K562 (cell line): ENCODE data around the gene DEGS1. TPM values are rescaled to one million over a fixed set of nuclear protein-coding genes. Genes with fewer than 3 reads are reported as not detected.
A peak's percentile ranks its signal among the peaks of the same experiment; 100 is the strongest.

ENCODE experiments used
- ATAC-seq: fragments of 200-7000 bp; cut with Tn5 transposase; 3 replicates; pipeline ENCODE4 v1.9.1; 2020; ENCODE audit warnings: moderate library complexity
- BruUV-seq: library from RNA; stranded (reverse); fragments of 400-500 nt; replicated peaks from 2 replicates; lab custom pipeline; 2021; lab: Mats Ljungman, UMichigan
- CTCF ChIA-PET: fragments of 300-600 bp; formaldehyde crosslinking; extraction: SDS; loops from one replicate; lab custom pipeline; 2021; ENCODE audit warnings: low intra/inter-chr PET ratio; lab: Yijun Ruan, JAX
- POLR2A ChIA-PET: fragments of 300-600, 350-650 bp; sonication (Branson Sonifier 250); formaldehyde crosslinking; extraction: SDS; loops from one replicate; lab custom pipeline; 2021; ENCODE audit warnings: antibody characterized with exemption, inconsistent platforms; lab: Yijun Ruan, JAX
- DNase-seq, 4 experiments: peaks; one replicate each; pipeline versions ENCODE4 v3.0.0 to v3.0.0-alpha.2; 2011 to 2018; ENCODE audit warnings: low spot score in 3 of 4, mixed read lengths in 3 of 4; ENCODE audit errors: extremely low read depth in 1 of 4
- FAIRE-seq: peaks from 2 replicates; lab custom pipeline; 2011; peaks lifted over from hg19 to GRCh38; lab: Jason Lieb, UNC
- H2AFZ ChIP-seq: 2 replicates; pipeline ENCODE4 v1.6.0; 2011; ENCODE audit warnings: low read depth, low read length, control low read depth, inconsistent platforms
- H3K27ac ChIP-seq: fragments of 200-600 bp; 3 replicates; pipeline ENCODE4 v1.8.0; 2011; ENCODE audit warnings: low read depth, mild to moderate bottlenecking, control low read depth, inconsistent platforms, low read length, moderate library complexity, mixed read lengths; ENCODE audit errors: extremely low read depth
- H3K27me3 ChIP-seq, 2 experiments: fragments of 300-600 bp in 1 of 2; 2 replicates in 1 of 2; 3 replicates in 1 of 2; pipeline versions ENCODE4 v1.6.0 to v1.8.0; 2011; ENCODE audit warnings: inconsistent platforms in 2 of 2, low read length in 2 of 2, mild to moderate bottlenecking in 1 of 2, mixed read lengths in 1 of 2, moderate library complexity in 1 of 2; ENCODE audit not compliant: control insufficient read depth in 2 of 2, insufficient read depth in 2 of 2
- H3K36me3 ChIP-seq: fragments of 300-600 bp; 3 replicates; pipeline ENCODE4 v1.8.0; 2011; ENCODE audit warnings: mild to moderate bottlenecking, low read length, inconsistent platforms; ENCODE audit not compliant: control insufficient read depth, insufficient read depth
- H3K4me1 ChIP-seq, 2 experiments: fragments of 200-600 bp in 1 of 2; replicated peaks in 1 of 2; 2 replicates in 1 of 2; 3 replicates in 1 of 2; pipeline versions ENCODE4 v1.5.1 to v1.8.0; 2011; ENCODE audit warnings: inconsistent platforms in 2 of 2, low read length in 2 of 2, mild to moderate bottlenecking in 1 of 2, mixed read lengths in 1 of 2, moderate library complexity in 1 of 2; ENCODE audit not compliant: control insufficient read depth in 2 of 2, insufficient read depth in 2 of 2
- H3K4me2 ChIP-seq: 2 replicates; pipeline ENCODE4 v1.6.1; 2011; ENCODE audit warnings: low read length, control low read depth, inconsistent platforms, mixed read lengths; ENCODE audit not compliant: insufficient read depth
- H3K4me3 ChIP-seq: fragments of 200-600 bp; sonication (generic), shearing (Covaris generic); 2 replicates; pipeline ENCODE4 v1.5.1; 2016; ENCODE audit warnings: control low read depth, inconsistent platforms
- H3K79me2 ChIP-seq: fragments of 200-600 bp; 3 replicates; pipeline ENCODE4 v1.8.0; 2011; ENCODE audit warnings: low read length, inconsistent platforms; ENCODE audit not compliant: control insufficient read depth, insufficient read depth
- H3K9ac ChIP-seq, 2 experiments: 2 replicates each; pipeline versions ENCODE4 v1.6.0 to v1.6.1; 2011; ENCODE audit warnings: low read depth in 2 of 2, low read length in 2 of 2, control low read depth in 1 of 2, inconsistent platforms in 1 of 2, mild to moderate bottlenecking in 1 of 2, mixed read lengths in 1 of 2; ENCODE audit not compliant: insufficient read depth in 1 of 2
- H3K9me1 ChIP-seq: one replicate; pipeline ENCODE4 v1.6.0; 2011; ENCODE audit warnings: inconsistent platforms, mild to moderate bottlenecking, low read length, moderate library complexity; ENCODE audit not compliant: control insufficient read depth, insufficient read depth
- H3K9me3 ChIP-seq: replicated peaks from 2 replicates; pipeline ENCODE4 v1.5.1; 2011; ENCODE audit warnings: low read depth, low read length, inconsistent platforms; ENCODE audit not compliant: control insufficient read depth, insufficient read depth
- H4K20me1 ChIP-seq: replicated peaks from 2 replicates; pipeline ENCODE4 v1.6.1; 2011; ENCODE audit warnings: low read length, inconsistent platforms, mixed read lengths; ENCODE audit not compliant: control insufficient read depth, insufficient read depth
- C11orf30 ChIP-seq: fragments of 450-650 bp; IDR thresholded peaks from 2 replicates; pipeline ENCODE4 v1.6.1; 2016; ENCODE audit warnings: low read depth, mild to moderate bottlenecking
- MAFG ChIP-seq: fragments of 450-650 bp; conservative IDR thresholded peaks from 2 replicates; pipeline ENCODE4 v1.6.1; 2016; ENCODE audit warnings: missing genetic modification characterization, missing compliant biosample characterization
- NR1H2 ChIP-seq: sonication (generic); formaldehyde crosslinking; IDR thresholded peaks from 2 replicates; pipeline ENCODE4 v1.4.0; 2020; ENCODE audit warnings: mild to moderate bottlenecking, missing genetic modification reagents
- ZNF316 ChIP-seq: fragments of 450-650 bp; IDR thresholded peaks from 2 replicates; pipeline ENCODE4 v1.6.1; 2016
- ZNF707 ChIP-seq: fragments of 250-450 bp; sonication (Bioruptor Pico); conservative IDR thresholded peaks from 2 replicates; pipeline ENCODE4 v1.8.0; 2022; ENCODE audit warnings: inconsistent platforms, mild to moderate bottlenecking, moderate library complexity
- WGBS: fragments of 100-300 bp; shearing (Covaris generic); methylation state at CpG from one replicate; pipeline ENCODE4 v1.1.6; 2016; ENCODE audit warnings: low coverage, mixed read lengths; ENCODE audit not compliant: insufficient coverage; ENCODE audit errors: missing lambda C conversion rate; 5-methylcytosine and 5-hydroxymethylcytosine counted together
- in situ Hi-C: fragments of 300-500 bp; cut with MboI; formaldehyde crosslinking; loops from 4 replicates; pipeline ENCODE4 v1.15.0; 2018; ENCODE audit warnings: inconsistent platforms, mixed read lengths
- intact Hi-C: fragments of 100-400 bp; cut with micrococcal nuclease; formaldehyde crosslinking; loops from 2 replicates; pipeline ENCODE4 v1.14.2; 2022
- polyA plus RNA-seq, 8 experiments: library from polyadenylated mRNA; depleted of rRNA in 4 of 8; stranded (reverse) in 5 of 8; unstranded in 3 of 8; fragments of >200 nt; fragmentation: Nextera tagmentation in 2 of 8; fragmentation: Illumina TruSeq in 1 of 8; extraction: Ambion mirVana in 2 of 8; extraction: Trizol in 1 of 8; gene quantifications; 2 replicates each; pipeline versions ENCODE4 v1.2.1 to v1.2.3, GENCODE V29; 2011 to 2014; ENCODE audit warnings: inconsistent platforms in 1 of 8, missing spikeins in 1 of 8
- total RNA-seq, 7 experiments: library from RNA; depleted of rRNA in 6 of 7; stranded (reverse); fragments of >200 nt in 6 of 7; fragmentation: Illumina TruSeq in 2 of 7; extraction: Trizol in 2 of 7; gene quantifications; 2 replicates each; pipeline versions ENCODE4 v1.2.1 to v1.2.3, GENCODE V29; 2011 to 2021; ENCODE audit warnings: low replicate concordance in 1 of 7

The DEGS1 gene
- total and polyA plus RNA-seq, 9 of the 15 experiments (the other 6 are each of a cell fraction or from before 2014, with no cell fraction given): 12.3 to 95.0 (median 38.8) TPM

GRCh38 chr1:224201853-224202252, 18.8 kb downstream of the DEGS1 start:
- no peak for FAIRE-seq
- Histone ChIP-seq H4K20me1 (no peaks in the 10 kb centered on the region), H3K27me3 (no peaks in the 10 kb centered on the region), H3K9me3 (no peaks in the 10 kb centered on the region), H3K4me2 (no peak overlapping the region), H3K36me3 (no peaks in the 10 kb centered on the region), H3K27ac (no peak overlapping the region), H2AFZ (no peak overlapping the region), H3K79me2 (no peaks in the 10 kb centered on the region), H3K4me3 (no peak overlapping the region), H3K9me1 (no peaks in the 10 kb centered on the region), H3K4me1 (peaks cover 4 to 13% of the 10 kb centered on the region in 2 experiments; a peak in 4 of 5 replicates), H3K9ac (no peak overlapping the region)
- in situ Hi-C loops (no loop called here), intact Hi-C loops (no loop called here)
- TF ChIP-seq MAFG: peak; percentile 51; the same call in 1 of the 2 replicates
- TF ChIP-seq C11orf30: peak; percentile 38; the same call in 1 of the 2 replicates
- TF ChIP-seq NR1H2 (CRISPR knock-in tag): no peak
- TF ChIP-seq ZNF316: peak; percentile 56
- no peak for TF ChIP-seq ZNF707
- no TSS peak for BruUV-seq
- ChIA-PET POLR2A (interaction anchor here (0.6 to 1.0 kb wide), 3 partner anchors 8 to 281 kb away, joined by 3 to 5 read pairs (median 4); no protein-coding TSS in a partner anchor), CTCF (interaction anchor here (0.6 kb wide), 1 partner anchor 251 kb away, joined by 4 read pairs; no protein-coding TSS in a partner anchor)
- ATAC-seq: no peak
- DNase-seq: no peak
- WGBS: 72% methylated on average over 4 of the region's 4 CpGs
